Endothelial cell of umbilical vein (primary cell): Measurements from ENCODE around the gene CLTB. TPM values are rescaled to one million over a fixed set of nuclear protein-coding genes. Genes with fewer than 3 reads are reported as not detected.

Source experiments
- BruUV-seq: library from RNA; stranded (reverse); fragments of 400-500 nt; replicated peaks from 2 replicates; lab custom pipeline; 2021; lab: Mats Ljungman, UMichigan
- CTCF ChIA-PET: fragments of 300-600, 350-600 bp; sonication (Branson Sonifier 250); formaldehyde crosslinking; loops from one replicate; lab custom pipeline; 2021; ENCODE audit warnings: antibody characterized with exemption, inconsistent platforms; lab: Charles Lee
- POLR2A ChIA-PET: fragments of 300-600, 350-600 bp; sonication (Branson Sonifier 250); formaldehyde crosslinking; loops from one replicate; lab custom pipeline; 2021; ENCODE audit warnings: antibody characterized with exemption, inconsistent platforms; lab: Charles Lee
- DNase-seq: peaks from one replicate; pipeline ENCODE4 v3.0.0-alpha.2; 2011; ENCODE audit warnings: low read depth, low spot score
- FAIRE-seq: peaks from 2 replicates; lab custom pipeline; 2011; peaks lifted over from hg19 to GRCh38; lab: Jason Lieb, UNC
- H2AFZ ChIP-seq: 2 replicates; pipeline ENCODE4 v1.6.0; 2012; ENCODE audit warnings: low read depth, low read length, control low read depth, inconsistent platforms
- H3K27ac ChIP-seq: 2 replicates; pipeline ENCODE4 v1.5.1; 2011; ENCODE audit warnings: low read depth, mild to moderate bottlenecking, control low read depth, low read length, moderate library complexity; ENCODE audit not compliant: insufficient read depth
- H3K27me3 ChIP-seq, 2 experiments: 2 replicates each; pipeline versions ENCODE4 v1.6.0 to v1.6.1; 2011; ENCODE audit warnings: low read length in 2 of 2, mixed read lengths in 1 of 2; ENCODE audit not compliant: control insufficient read depth in 2 of 2, insufficient read depth in 2 of 2
- H3K36me3 ChIP-seq, 2 experiments: 2 replicates in 1 of 2; 3 replicates in 1 of 2; pipeline ENCODE4 v1.5.1; 2011; ENCODE audit warnings: low read length in 2 of 2, mild to moderate bottlenecking in 1 of 2, moderate library complexity in 1 of 2; ENCODE audit not compliant: control insufficient read depth in 2 of 2, insufficient read depth in 2 of 2; ENCODE audit errors: extremely low read depth in 1 of 2
- H3K4me1 ChIP-seq: 3 replicates; pipeline ENCODE4 v1.5.1; 2011; ENCODE audit warnings: mild to moderate bottlenecking, low read length; ENCODE audit not compliant: control insufficient read depth, insufficient read depth; ENCODE audit errors: extremely low read depth
- H3K4me2 ChIP-seq: 2 replicates; pipeline ENCODE4 v1.6.1; 2011; ENCODE audit warnings: low read length, control low read depth, mixed read lengths; ENCODE audit not compliant: insufficient read depth
- H3K4me3 ChIP-seq, 3 experiments: fragments of 200-600 bp in 1 of 3; sonication (generic), shearing (Covaris generic) in 1 of 3; replicated peaks in 1 of 3; 2 replicates each; pipeline ENCODE4 v1.5.1; 2011 to 2016; ENCODE audit warnings: control low read depth in 3 of 3, low read length in 3 of 3, mild to moderate bottlenecking in 2 of 3, inconsistent platforms in 1 of 3, low read depth in 1 of 3, moderate library complexity in 1 of 3; ENCODE audit not compliant: insufficient read depth in 1 of 3
- H3K79me2 ChIP-seq: 2 replicates; pipeline ENCODE4 v1.6.0; 2012; ENCODE audit warnings: low read length, inconsistent platforms; ENCODE audit not compliant: control insufficient read depth, insufficient read depth
- H3K9ac ChIP-seq: replicated peaks from 2 replicates; pipeline ENCODE3; 2011; ENCODE audit warnings: low read length, control low read depth; ENCODE audit not compliant: insufficient read depth; ENCODE audit errors: extremely low read depth
- H3K9me1 ChIP-seq: replicated peaks from 3 replicates; pipeline ENCODE4 v1.6.0; 2011; ENCODE audit warnings: mild to moderate bottlenecking, low read length; ENCODE audit not compliant: control insufficient read depth, insufficient read depth; ENCODE audit errors: extremely low read depth
- H3K9me3 ChIP-seq: replicated peaks from 2 replicates; pipeline ENCODE4 v1.5.1; 2012; ENCODE audit warnings: low read length, inconsistent platforms; ENCODE audit not compliant: control insufficient read depth, insufficient read depth
- H4K20me1 ChIP-seq: replicated peaks from 2 replicates; pipeline ENCODE3; 2011; ENCODE audit warnings: mild to moderate bottlenecking, low read length; ENCODE audit not compliant: control insufficient read depth, insufficient read depth; ENCODE audit errors: extremely low read depth
- EZH2 ChIP-seq: IDR thresholded peaks from 2 replicates; pipeline ENCODE4 v1.6.1; 2012; ENCODE audit warnings: borderline replicate concordance, low read depth, mild to moderate bottlenecking, moderate library complexity, low read length, inconsistent platforms; ENCODE audit not compliant: severe bottlenecking
- FOS ChIP-seq: IDR thresholded peaks from 2 replicates; pipeline ENCODE4 v1.6.1; 2011; ENCODE audit warnings: mild to moderate bottlenecking, low read length, moderate library complexity, borderline replicate concordance; ENCODE audit not compliant: insufficient read depth
- GATA2 ChIP-seq: IDR thresholded peaks from 2 replicates; pipeline ENCODE4 v1.7.0; 2011; ENCODE audit warnings: low read depth, mild to moderate bottlenecking, moderate library complexity, mixed read lengths, low read length; ENCODE audit not compliant: insufficient read length, insufficient read depth
- JUN ChIP-seq: IDR thresholded peaks from 2 replicates; pipeline ENCODE4 v1.6.1; 2011; ENCODE audit warnings: borderline replicate concordance, low read depth; ENCODE audit not compliant: insufficient read length, insufficient read depth
- MYC ChIP-seq: IDR thresholded peaks from one replicate; pipeline ENCODE4 v1.6.1; 2011; ENCODE audit warnings: mild to moderate bottlenecking, low read depth, low read length
- POLR2A ChIP-seq: IDR thresholded peaks from 2 replicates; pipeline ENCODE4 v1.6.1; 2012; ENCODE audit warnings: low read depth, mild to moderate bottlenecking, control low read depth, low read length
- POLR2AphosphoS5 ChIP-seq: IDR thresholded peaks from 2 replicates; pipeline ENCODE4 v1.6.1; 2012; ENCODE audit warnings: low read depth, mild to moderate bottlenecking, control low read depth, low read length, moderate library complexity; ENCODE audit not compliant: insufficient read depth
- dilution Hi-C: fragments of 300-500 bp; cut with MboI; formaldehyde crosslinking; loops from one replicate; pipeline ENCODE4 v1.15.0; 2019; ENCODE audit warnings: low sequenced_read_pairs; ENCODE audit not compliant: extremely low pct_ligation_motif_present
- intact Hi-C: fragments of 100-400 bp; cut with micrococcal nuclease; formaldehyde crosslinking; loops from one replicate; pipeline ENCODE4 v1.10.0; 2022
- polyA plus RNA-seq, 4 experiments: library from polyadenylated mRNA; depleted of rRNA in 3 of 4; stranded (reverse) in 3 of 4; unstranded in 1 of 4; fragments of >200 nt; gene quantifications; 2 replicates each; pipeline versions ENCODE4 v1.2.1 to v1.2.3, GENCODE V29; 2011 to 2012; ENCODE audit warnings: missing spikeins in 1 of 4
- total RNA-seq: library from RNA; stranded (reverse); gene quantifications from 2 replicates; pipeline ENCODE4 v1.2.3, GENCODE V29; 2021
- TF ChIP-seq, protein P1 (sequence below): IDR thresholded peaks from 2 replicates; pipeline ENCODE4 v1.6.1; 2011; ENCODE audit not compliant: insufficient read depth, insufficient read length
- TF ChIP-seq, protein P2 (sequence below), 2 donors: IDR thresholded peaks; 1 replicate in 1 of 2; 2 replicates in 1 of 2; pipeline ENCODE4 v1.5.1; 2011; ENCODE audit warnings: low read length in 2 of 2, mild to moderate bottlenecking in 2 of 2, moderate library complexity in 2 of 2, control low read depth in 1 of 2, inconsistent platforms in 1 of 2, low read depth in 1 of 2; ENCODE audit not compliant: insufficient read depth in 1 of 2; ENCODE audit errors: extremely low read depth in 1 of 2

The CLTB gene
- total and polyA plus RNA-seq, 2 donors (not counting 3 experiments of a cell fraction or from before 2014, with no cell fraction given) = 73.2 to 111 TPM

DNA sequence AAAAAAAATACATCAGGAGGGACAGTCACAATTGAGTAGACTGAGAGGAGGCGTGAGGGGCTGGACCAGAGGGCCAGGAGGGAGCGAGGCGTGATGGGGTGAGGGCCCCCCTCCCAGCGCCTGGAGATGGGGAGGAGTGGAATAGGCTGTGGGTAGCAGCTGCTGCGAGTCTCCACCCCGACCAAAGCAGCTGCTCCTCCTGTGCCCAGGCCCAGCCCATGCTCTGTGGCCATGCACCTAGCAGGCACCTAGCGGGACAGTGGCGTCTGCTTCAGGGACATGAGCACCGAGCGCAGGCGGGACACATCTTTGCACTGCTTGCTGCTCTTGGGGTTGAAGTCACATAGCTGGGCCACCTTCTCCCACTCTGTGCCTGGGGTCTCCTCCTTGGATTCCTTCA lies 23.8 kb downstream of the CLTB start:
- Histone ChIP-seq H3K27me3 (no peaks in the 10 kb centered on the region), H3K4me1 (peaks cover 5% of the 10 kb centered on the region), H3K9me1 (no peaks in the 10 kb centered on the region), H3K9ac (no peak overlapping the region), H3K79me2 (peaks cover 8% of the 10 kb centered on the region), H3K4me3 (no peak overlapping the region), H3K9me3 (no peaks in the 10 kb centered on the region), H3K27ac (no peak overlapping the region), H3K4me2 (no peak overlapping the region), H3K36me3 (peaks cover 2 to 24% of the 10 kb centered on the region in 2 experiments), H2AFZ (no peak overlapping the region), H4K20me1 (no peaks in the 10 kb centered on the region)
- ChIA-PET CTCF (no interaction called here), POLR2A (no interaction called here)
- intact Hi-C loops = no loop called here
- no peak for DNase-seq
- dilution Hi-C loops = no loop called here
- FAIRE-seq = no peak
- no peak for TF ChIP-seq MYC
- TF ChIP-seq POLR2AphosphoS5 = no peak
- no peak for TF ChIP-seq JUN
- BruUV-seq = no TSS peak

DNA sequence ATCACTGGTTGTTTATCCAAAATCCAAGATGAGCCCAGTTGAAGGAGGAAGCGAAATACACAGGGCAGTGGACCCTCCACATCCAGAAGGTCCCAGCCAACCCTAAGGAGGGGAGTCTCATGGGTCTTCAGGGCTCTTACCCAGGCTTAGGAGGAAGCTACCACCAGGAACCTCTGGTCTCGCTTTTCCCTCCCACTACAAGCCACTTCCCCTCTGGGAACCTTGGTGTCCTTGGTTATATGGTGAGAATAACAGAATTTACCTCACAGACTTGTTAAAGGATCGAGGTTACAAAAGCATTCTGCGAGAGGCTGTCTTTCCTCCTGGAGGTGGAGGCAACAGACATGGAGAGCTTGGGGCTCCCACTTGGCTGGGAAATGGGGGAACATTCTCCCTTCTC lies 24.3 kb downstream of the CLTB start:
- no peaks in the 10 kb centered on the region for H3K9me3 ChIP-seq
- no peak for FAIRE-seq
- peaks cover 13% of the 10 kb centered on the region for H3K79me2 ChIP-seq
- peaks cover 2 to 21% of the 10 kb centered on the region in 2 experiments for H3K36me3 ChIP-seq
- TF ChIP-seq POLR2AphosphoS5 (no peak), FOS (no peak), POLR2A (no peak), JUN (no peak), GATA2 (no peak), EZH2 (no peak), MYC (no peak)
- TF ChIP-seq, protein P1, sequence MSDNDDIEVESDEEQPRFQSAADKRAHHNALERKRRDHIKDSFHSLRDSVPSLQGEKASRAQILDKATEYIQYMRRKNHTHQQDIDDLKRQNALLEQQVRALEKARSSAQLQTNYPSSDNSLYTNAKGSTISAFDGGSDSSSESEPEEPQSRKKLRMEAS = no peak
- TF ChIP-seq, protein P2, sequence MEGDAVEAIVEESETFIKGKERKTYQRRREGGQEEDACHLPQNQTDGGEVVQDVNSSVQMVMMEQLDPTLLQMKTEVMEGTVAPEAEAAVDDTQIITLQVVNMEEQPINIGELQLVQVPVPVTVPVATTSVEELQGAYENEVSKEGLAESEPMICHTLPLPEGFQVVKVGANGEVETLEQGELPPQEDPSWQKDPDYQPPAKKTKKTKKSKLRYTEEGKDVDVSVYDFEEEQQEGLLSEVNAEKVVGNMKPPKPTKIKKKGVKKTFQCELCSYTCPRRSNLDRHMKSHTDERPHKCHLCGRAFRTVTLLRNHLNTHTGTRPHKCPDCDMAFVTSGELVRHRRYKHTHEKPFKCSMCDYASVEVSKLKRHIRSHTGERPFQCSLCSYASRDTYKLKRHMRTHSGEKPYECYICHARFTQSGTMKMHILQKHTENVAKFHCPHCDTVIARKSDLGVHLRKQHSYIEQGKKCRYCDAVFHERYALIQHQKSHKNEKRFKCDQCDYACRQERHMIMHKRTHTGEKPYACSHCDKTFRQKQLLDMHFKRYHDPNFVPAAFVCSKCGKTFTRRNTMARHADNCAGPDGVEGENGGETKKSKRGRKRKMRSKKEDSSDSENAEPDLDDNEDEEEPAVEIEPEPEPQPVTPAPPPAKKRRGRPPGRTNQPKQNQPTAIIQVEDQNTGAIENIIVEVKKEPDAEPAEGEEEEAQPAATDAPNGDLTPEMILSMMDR (IDR thresholded peaks at IDR 0.05; ENCODE audit: extremely low read depth in 1 of 2, insufficient read depth in 1 of 2, low read depth in 1 of 2, low read length in 2 of 2) = no peak
- DNase-seq = no peak
- H3K27ac ChIP-seq = no peak overlapping the region
- H3K9me1 ChIP-seq = no peaks in the 10 kb centered on the region
- no TSS peak for BruUV-seq
- peaks cover 10% of the 10 kb centered on the region for H3K4me1 ChIP-seq
- intact Hi-C loops = no loop called here
- dilution Hi-C loops = no loop called here
- ChIA-PET CTCF (no interaction called here), POLR2A (no interaction called here)
- no peak overlapping the region for H3K9ac ChIP-seq
- no peak overlapping the region for H2AFZ ChIP-seq
- no peak overlapping the region for H3K4me2 ChIP-seq
- H3K4me3 ChIP-seq = no peak overlapping the region
- no peaks in the 10 kb centered on the region for H4K20me1 ChIP-seq
- H3K27me3 ChIP-seq = no peaks in the 10 kb centered on the region
